ENCODE measurements around the gene FBXO38. TPM values are rescaled to one million over a fixed set of nuclear protein-coding genes. Genes with fewer than 3 reads are reported as not detected.
A peak's percentile ranks its signal among the peaks of the same experiment; 100 is the strongest.

The FBXO38 gene
- total RNA-seq, 8 experiments from 2014 or later: 28.0 to 62.0 (median 37.5) TPM

- Histone ChIP-seq H3K4me1 (replicated peaks in 1 of 2) (no peaks in the 10 kb centered on the region), H3K4me3 (no peak overlapping the region), H3K27ac (no peak overlapping the region)
- in situ Hi-C loops (cut with MboI; ENCODE audit: low pct_unique_long_range_greater_than_20kb in 2 of 9, low sequenced_read_pairs in 9 of 9, unreplicated experiment in 9 of 9): no loop called here
- 80 to 100% (median 95%) methylated on average over 1 of the region's 1 CpG; no CpG with 5 or more reads in 6 of the 10 experiments for WGBS, 10 experiments
- no peak for ATAC-seq (replicated peaks in 6 of 8)
These were observed 32.7 kb downstream of the FBXO38 start for GRCh38 chr5:148416416-148416815.

GRCh38 chr5:148416921-148417320, 33.2 kb downstream of the FBXO38 start:
- ATAC-seq (replicated peaks in 6 of 8): no peak
- 34 to 100% (median 91%) methylated on average over 1 to 7 of the region's 7 CpGs for WGBS, 10 experiments
- H3K4me1 ChIP-seq (replicated peaks in 1 of 2): no peaks in the 10 kb centered on the region
- H3K4me3 ChIP-seq: no peak overlapping the region
- no peak overlapping the region for H3K27ac ChIP-seq
- in situ Hi-C loops (cut with MboI; ENCODE audit: low pct_unique_long_range_greater_than_20kb in 2 of 9, low sequenced_read_pairs in 9 of 9, unreplicated experiment in 9 of 9): no loop called here

- Histone ChIP-seq H3K4me1 (replicated peaks in 1 of 2) (no peaks in the 10 kb centered on the region), H3K4me3 (no peak overlapping the region), H3K27ac (no peak overlapping the region)
- WGBS, 10 experiments: 75 to 100% (median 93%) methylated on average over 1 to 3 of the region's 3 CpGs; no CpG with 5 or more reads in 1 of the 10 experiments
- ATAC-seq (replicated peaks in 6 of 8): no peak
- in situ Hi-C loops (cut with MboI; ENCODE audit: low pct_unique_long_range_greater_than_20kb in 2 of 9, low sequenced_read_pairs in 9 of 9, unreplicated experiment in 9 of 9): no loop called here
These were observed 34.8 kb downstream of the FBXO38 start for GRCh38 chr5:148418511-148418910.

GRCh38 chr5:148421661-148422060, 37.9 kb downstream of the FBXO38 start:
- in situ Hi-C loops (cut with MboI; ENCODE audit: low pct_unique_long_range_greater_than_20kb in 2 of 9, low sequenced_read_pairs in 9 of 9, unreplicated experiment in 9 of 9): no loop called here
- Histone ChIP-seq H3K4me3 (no peak overlapping the region), H3K27ac (no peak overlapping the region), H3K4me1 (replicated peaks in 1 of 2) (no peaks in the 10 kb centered on the region)
- 49 to 100% (median 94%) methylated on average over 1 to 2 of the region's 2 CpGs for WGBS, 10 experiments
- ATAC-seq (replicated peaks in 6 of 8): no peak

- no peaks in the 10 kb centered on the region for H3K4me1 ChIP-seq (replicated peaks in 1 of 2)
- no peak overlapping the region for H3K4me3 ChIP-seq
- ATAC-seq (replicated peaks in 6 of 8): peak in 2 of 8 experiments; percentile 71 to 79
- H3K27ac ChIP-seq: no peak overlapping the region
- 86 to 100% (median 100%) methylated on average over 1 of the region's 1 CpG; no CpG with 5 or more reads in 5 of the 10 experiments for WGBS, 10 experiments
- in situ Hi-C loops (cut with MboI; ENCODE audit: low pct_unique_long_range_greater_than_20kb in 2 of 9, low sequenced_read_pairs in 9 of 9, unreplicated experiment in 9 of 9): loop anchor here in 4 of 9 experiments (25.0 kb wide), 3 partner anchors 311 to 686 kb away; no protein-coding TSS in a partner anchor
These were observed 42.0 kb downstream of the FBXO38 start for GRCh38 chr5:148425808-148426207.

- Histone ChIP-seq H3K4me1 (replicated peaks in 1 of 2) (no peaks in the 10 kb centered on the region), H3K27ac (no peak overlapping the region), H3K4me3 (no peak overlapping the region)
- ATAC-seq (replicated peaks in 6 of 8): no peak
- in situ Hi-C loops (cut with MboI; ENCODE audit: low pct_unique_long_range_greater_than_20kb in 2 of 9, low sequenced_read_pairs in 9 of 9, unreplicated experiment in 9 of 9): loop anchor here in 4 of 9 experiments (25.0 kb wide), 3 partner anchors 311 to 686 kb away; no protein-coding TSS in a partner anchor
These were observed 42.8 kb downstream of the FBXO38 start for GRCh38 chr5:148426514-148426913.

- in situ Hi-C loops (cut with MboI; ENCODE audit: low pct_unique_long_range_greater_than_20kb in 2 of 9, low sequenced_read_pairs in 9 of 9, unreplicated experiment in 9 of 9): loop anchor here in 4 of 9 experiments (25.0 kb wide), 3 partner anchors 310 to 685 kb away; no protein-coding TSS in a partner anchor
- Histone ChIP-seq H3K27ac (no peak overlapping the region), H3K4me3 (no peak overlapping the region), H3K4me1 (replicated peaks in 1 of 2) (no peaks in the 10 kb centered on the region)
- ATAC-seq (replicated peaks in 6 of 8): no peak
- 20 to 100% (median 89%) methylated on average over 1 to 6 of the region's 14 CpGs; no CpG with 5 or more reads in 6 of the 10 experiments for WGBS, 10 experiments
These were observed 43.7 kb downstream of the FBXO38 start for GRCh38 chr5:148427370-148428042.

- ATAC-seq (replicated peaks in 6 of 8): peak in 3 of 8 experiments; percentile 42 to 95 (median 50)
- no peak overlapping the region for H3K27ac ChIP-seq
- in situ Hi-C loops (cut with MboI; ENCODE audit: low pct_unique_long_range_greater_than_20kb in 2 of 9, low sequenced_read_pairs in 9 of 9, unreplicated experiment in 9 of 9): loop anchor here in 4 of 9 experiments (25.0 kb wide), 3 partner anchors 308 to 683 kb away; no protein-coding TSS in a partner anchor
- H3K4me3 ChIP-seq: no peak overlapping the region
- no peaks in the 10 kb centered on the region for H3K4me1 ChIP-seq (replicated peaks in 1 of 2)
- WGBS, 10 experiments: 8 to 95% (median 82%) methylated on average over 2 of the region's 2 CpGs
These were observed 45.1 kb downstream of the FBXO38 start for GRCh38 chr5:148428848-148429247.

GRCh38 chr5:148433826-148434225, 50.1 kb downstream of the FBXO38 start:
- ATAC-seq (replicated peaks in 6 of 8): no peak

GRCh38 chr5:148436029-148436428, 52.3 kb downstream of the FBXO38 start:
- in situ Hi-C loops (cut with MboI; ENCODE audit: low pct_unique_long_range_greater_than_20kb in 2 of 9, low sequenced_read_pairs in 9 of 9, unreplicated experiment in 9 of 9): loop anchor here in 4 of 9 experiments (25.0 kb wide), 3 partner anchors 301 to 676 kb away; no protein-coding TSS in a partner anchor
- ATAC-seq (replicated peaks in 6 of 8): no peak
- WGBS, 10 experiments: 58 to 100% (median 94%) methylated on average over 1 to 3 of the region's 3 CpGs; no CpG with 5 or more reads in 3 of the 10 experiments

More at GRCh38 chr5:148433826-148434225, 50.1 kb downstream of the FBXO38 start:
- Histone ChIP-seq H3K4me1 (replicated peaks in 1 of 2) (no peaks in the 10 kb centered on the region), H3K27ac (no peak overlapping the region), H3K4me3 (no peak overlapping the region)
- WGBS, 10 experiments: 90 to 100% (median 100%) methylated on average over 2 to 3 of the region's 3 CpGs; no CpG with 5 or more reads in 2 of the 10 experiments
- in situ Hi-C loops (cut with MboI; ENCODE audit: low pct_unique_long_range_greater_than_20kb in 2 of 9, low sequenced_read_pairs in 9 of 9, unreplicated experiment in 9 of 9): loop anchor here in 4 of 9 experiments (25.0 kb wide), 3 partner anchors 303 to 678 kb away; no protein-coding TSS in a partner anchor

GRCh38 chr5:148437249-148437648, 53.5 kb downstream of the FBXO38 start:
- in situ Hi-C loops (cut with MboI; ENCODE audit: low pct_unique_long_range_greater_than_20kb in 2 of 9, low sequenced_read_pairs in 9 of 9, unreplicated experiment in 9 of 9): loop anchor here in 4 of 9 experiments (25.0 kb wide), 3 partner anchors 300 to 675 kb away; no protein-coding TSS in a partner anchor
- WGBS, 10 experiments: 69 to 97% (median 90%) methylated on average over 2 to 6 of the region's 6 CpGs; no CpG with 5 or more reads in 2 of the 10 experiments

More at GRCh38 chr5:148436029-148436428, 52.3 kb downstream of the FBXO38 start:
- H3K4me1 ChIP-seq (replicated peaks in 1 of 2): no peaks in the 10 kb centered on the region
- no peak overlapping the region for H3K27ac ChIP-seq
- no peak overlapping the region for H3K4me3 ChIP-seq

GRCh38 chr5:148438933-148439332, 55.2 kb downstream of the FBXO38 start:
- Histone ChIP-seq H3K4me3 (no peak overlapping the region), H3K4me1 (replicated peaks in 1 of 2) (no peaks in the 10 kb centered on the region), H3K27ac (no peak overlapping the region)
- WGBS, 10 experiments: 78 to 100% (median 92%) methylated on average over 2 of the region's 2 CpGs; no CpG with 5 or more reads in 4 of the 10 experiments
- ATAC-seq (replicated peaks in 6 of 8): no peak
- in situ Hi-C loops (cut with MboI; ENCODE audit: low pct_unique_long_range_greater_than_20kb in 2 of 9, low sequenced_read_pairs in 9 of 9, unreplicated experiment in 9 of 9): loop anchor here in 4 of 9 experiments (25.0 kb wide), 3 partner anchors 298 to 673 kb away; no protein-coding TSS in a partner anchor

More at GRCh38 chr5:148437249-148437648, 53.5 kb downstream of the FBXO38 start:
- no peak for ATAC-seq (replicated peaks in 6 of 8)
- Histone ChIP-seq H3K4me3 (no peak overlapping the region), H3K4me1 (replicated peaks in 1 of 2) (no peaks in the 10 kb centered on the region), H3K27ac (no peak overlapping the region)

- Histone ChIP-seq H3K4me1 (replicated peaks in 1 of 2) (no peaks in the 10 kb centered on the region), H3K27ac (no peak overlapping the region), H3K4me3 (no peak overlapping the region)
- ATAC-seq (replicated peaks in 6 of 8): no peak
- in situ Hi-C loops (cut with MboI; ENCODE audit: low pct_unique_long_range_greater_than_20kb in 2 of 9, low sequenced_read_pairs in 9 of 9, unreplicated experiment in 9 of 9): loop anchor here in 5 of 9 experiments (10.0 to 25.0 kb wide), 5 partner anchors 282 to 669 kb away; no protein-coding TSS in a partner anchor
- WGBS, 10 experiments: 40 to 100% (median 71%) methylated on average over 1 of the region's 1 CpG; no CpG with 5 or more reads in 4 of the 10 experiments
These were observed 59.5 kb downstream of the FBXO38 start for GRCh38 chr5:148443241-148443640.
